A172 (cell line): ENCODE data around the gene PTPN4. TPM values are rescaled to one million over a fixed set of nuclear protein-coding genes. Genes with fewer than 3 reads are reported as not detected.
"Not testable (repeated sequence)": the region's sequence is repeated elsewhere in the genome, so short reads cannot be mapped to it uniquely, and the experiment has no call there.

Experiments used
- DNase-seq: peaks from one replicate; pipeline ENCODE4 v3.0.0-alpha.2; 2015; ENCODE audit warnings: low spot score
- total RNA-seq: library from RNA; depleted of rRNA; stranded (reverse); fragments of >200 nt; shearing (Covaris generic); gene quantifications from 2 replicates; pipeline ENCODE4 v1.2.3, GENCODE V29; 2014

PTPN4 gene
- total RNA-seq, 1 experiment from 2014 or later, result 33.0 TPM

DNA sequence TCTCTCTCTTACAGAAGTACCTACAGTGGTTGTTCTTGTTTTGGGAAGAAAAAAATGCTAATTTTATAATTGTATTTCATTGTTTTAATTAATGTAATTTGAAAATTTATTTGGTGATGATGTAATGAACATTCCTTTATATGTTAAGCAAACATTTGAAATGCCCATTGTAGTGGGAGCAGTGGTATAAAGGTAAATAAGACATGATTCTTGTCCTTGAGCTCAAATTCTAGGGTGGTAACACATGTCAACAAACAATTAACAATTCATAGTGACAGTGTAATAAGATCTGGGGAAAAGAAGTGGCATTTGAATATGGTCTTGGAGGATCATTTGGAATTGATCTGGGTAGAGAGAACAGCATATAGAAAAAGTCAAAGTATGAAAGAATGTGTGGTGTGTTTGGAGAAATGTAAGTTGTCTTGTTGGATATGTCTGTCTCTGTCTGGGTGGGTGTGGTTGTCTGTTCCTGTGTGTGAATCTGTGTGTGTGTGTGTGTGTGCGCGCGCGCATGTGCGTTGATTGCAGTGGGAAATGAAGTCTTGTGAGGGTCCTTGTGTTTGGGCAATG, 5.8 kb downstream of the PTPN4 start:
- DNase-seq, result no peak

DNA sequence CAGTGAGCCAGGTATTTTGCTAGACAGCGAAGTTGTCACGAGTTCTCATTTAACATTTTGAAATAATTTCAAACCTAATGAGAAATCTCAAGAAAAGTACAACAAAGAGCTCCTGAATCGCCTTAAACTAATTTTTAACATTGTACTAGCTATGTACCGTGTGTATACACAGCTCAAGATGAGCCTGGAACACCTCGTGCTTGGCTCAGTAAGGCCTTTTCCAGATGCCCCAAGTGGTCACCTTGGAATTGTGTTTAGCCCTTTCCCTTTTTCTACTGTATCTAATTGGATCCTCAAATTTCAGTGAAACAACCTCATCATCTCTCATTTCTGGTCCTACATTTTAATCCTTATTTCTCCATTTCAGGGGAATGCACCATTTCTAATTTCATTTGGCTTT, 7.2 kb downstream of the PTPN4 start:
- no peak for DNase-seq

DNA sequence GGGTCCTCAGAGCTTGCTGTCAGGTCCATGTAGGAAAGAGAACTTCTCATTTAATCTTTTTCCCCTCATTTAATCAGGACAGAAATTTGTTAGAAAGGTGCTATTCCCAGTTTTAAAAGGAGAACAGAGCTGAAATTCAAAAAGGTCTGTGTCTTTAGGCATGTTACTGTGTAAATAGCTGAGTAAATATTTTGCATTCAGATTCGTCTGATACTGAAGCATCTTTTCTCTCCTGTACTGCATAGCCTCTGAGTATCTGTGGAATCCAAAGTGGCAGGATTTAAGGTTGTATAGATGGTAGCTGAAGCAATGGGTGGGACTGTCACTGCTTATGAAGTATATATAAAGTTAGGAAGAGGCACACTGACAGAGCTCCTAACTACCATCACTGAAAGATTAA, 9.0 kb downstream of the PTPN4 start:
- no peak for DNase-seq

DNA sequence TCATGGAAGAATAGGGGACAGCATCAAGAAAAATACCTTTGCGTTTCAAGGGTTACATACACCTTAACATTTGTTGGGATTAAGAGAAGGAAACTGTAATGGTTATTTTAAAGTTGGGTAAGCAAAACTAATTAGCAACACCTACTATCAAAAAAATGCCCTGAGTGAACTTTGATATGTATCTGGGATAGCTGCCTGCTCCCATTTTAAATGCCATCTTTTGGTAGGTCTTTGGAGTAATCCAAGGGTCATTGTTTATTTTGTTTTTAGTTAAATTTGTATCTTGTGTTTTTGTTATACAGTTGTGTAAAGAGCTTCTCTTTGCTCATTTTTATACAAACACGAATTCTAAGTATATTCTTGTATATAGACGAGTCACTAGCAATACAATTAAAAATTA, 9.9 kb downstream of the PTPN4 start:
- no peak for DNase-seq

DNA sequence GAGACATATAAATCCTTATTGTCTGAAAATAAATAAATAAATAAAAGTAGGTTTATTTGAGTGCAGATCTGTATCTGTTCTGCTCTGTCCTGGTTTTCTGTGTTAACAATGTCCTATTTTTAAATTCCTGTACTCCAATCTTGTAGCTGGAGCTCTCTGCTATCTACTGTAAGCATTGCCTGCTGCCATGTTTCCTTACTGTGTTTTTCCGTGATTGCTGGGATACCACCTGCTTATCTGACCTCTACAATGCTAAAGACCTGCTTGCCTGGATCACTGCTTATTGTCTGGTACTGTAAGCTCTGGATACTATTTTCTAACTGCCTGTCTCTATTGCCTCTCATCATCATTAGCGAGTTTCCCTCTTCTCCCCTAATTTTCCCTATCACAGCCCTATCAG, 11.6 kb downstream of the PTPN4 start:
- DNase-seq, result no peak

DNA sequence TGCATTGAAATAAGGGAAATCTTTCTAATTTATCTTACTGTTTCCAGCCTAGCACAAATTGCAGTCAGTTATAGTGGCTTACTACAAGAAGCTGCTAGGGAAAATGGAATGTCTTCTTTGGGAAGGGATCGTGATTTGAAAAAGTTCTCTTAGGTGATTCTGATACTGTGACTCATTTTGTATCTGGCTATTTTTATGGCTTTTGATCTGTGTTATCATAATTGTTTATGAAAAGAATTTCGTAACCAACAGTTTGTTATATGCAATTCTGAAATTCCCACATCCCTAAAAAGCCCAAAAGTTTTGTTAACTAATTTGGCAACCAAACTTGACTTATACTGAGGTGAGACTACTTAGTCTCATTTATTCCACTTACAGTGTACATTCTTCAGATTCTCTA, 12.4 kb downstream of the PTPN4 start:
- no peak for DNase-seq

DNA sequence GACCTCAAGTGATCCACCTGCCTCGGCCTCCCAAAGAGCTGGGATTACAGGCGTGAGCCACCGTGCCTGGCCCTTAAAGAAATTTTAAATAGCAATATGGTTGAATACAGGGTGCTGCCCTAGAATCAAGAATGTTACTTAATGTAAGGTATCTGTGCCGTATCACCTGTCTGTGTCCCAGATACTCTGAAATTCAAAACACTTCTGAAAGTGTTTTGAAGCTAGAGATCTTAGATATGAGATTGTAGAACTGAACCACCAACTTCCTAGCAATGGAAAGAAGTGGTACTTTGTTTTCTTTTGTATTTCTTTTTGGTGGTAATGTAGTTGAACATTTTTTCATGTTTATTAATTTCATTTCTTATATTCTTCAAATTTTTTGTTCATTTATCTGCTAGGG, 13.0 kb downstream of the PTPN4 start:
- no peak for DNase-seq

DNA sequence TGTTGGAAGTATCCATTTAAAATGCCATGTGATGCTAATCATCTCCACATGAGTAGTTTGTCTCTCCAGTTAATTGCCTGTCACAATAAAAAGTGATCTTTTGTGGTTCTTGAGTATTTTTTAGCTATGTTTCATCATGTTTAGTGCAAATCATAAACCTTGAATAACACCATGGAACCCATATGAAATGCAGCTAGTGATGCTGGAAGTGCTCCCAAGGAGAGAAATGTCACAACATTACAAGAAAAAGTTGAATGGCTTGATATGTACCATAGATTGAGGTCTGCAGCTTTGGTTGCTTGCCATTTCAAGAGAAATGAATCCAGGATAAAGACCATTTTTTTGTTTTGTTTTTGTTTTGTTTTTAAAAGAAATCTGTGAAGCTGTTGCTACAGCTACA, 14.3 kb downstream of the PTPN4 start:
- DNase-seq, result no peak

DNA sequence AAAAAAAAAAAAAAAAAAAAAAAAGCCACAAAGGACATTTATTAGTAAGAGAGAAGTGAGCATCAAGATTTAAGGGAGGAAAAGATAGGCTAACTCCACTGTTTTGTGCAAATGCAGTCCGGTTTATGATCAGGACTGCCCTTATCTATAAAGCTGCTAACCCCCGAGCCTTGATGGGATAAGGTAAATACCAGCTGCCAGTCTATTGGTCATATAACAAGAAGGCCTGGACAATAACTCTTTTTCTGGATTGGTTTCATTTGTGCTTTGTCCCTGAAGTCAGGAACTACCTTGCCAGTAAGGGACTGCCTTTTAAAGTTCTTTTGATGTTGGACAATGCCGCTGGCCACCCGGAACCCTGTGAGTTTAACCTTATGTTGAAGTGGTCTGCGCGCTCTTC, 15.4 kb downstream of the PTPN4 start:
- DNase-seq, result no peak

DNA sequence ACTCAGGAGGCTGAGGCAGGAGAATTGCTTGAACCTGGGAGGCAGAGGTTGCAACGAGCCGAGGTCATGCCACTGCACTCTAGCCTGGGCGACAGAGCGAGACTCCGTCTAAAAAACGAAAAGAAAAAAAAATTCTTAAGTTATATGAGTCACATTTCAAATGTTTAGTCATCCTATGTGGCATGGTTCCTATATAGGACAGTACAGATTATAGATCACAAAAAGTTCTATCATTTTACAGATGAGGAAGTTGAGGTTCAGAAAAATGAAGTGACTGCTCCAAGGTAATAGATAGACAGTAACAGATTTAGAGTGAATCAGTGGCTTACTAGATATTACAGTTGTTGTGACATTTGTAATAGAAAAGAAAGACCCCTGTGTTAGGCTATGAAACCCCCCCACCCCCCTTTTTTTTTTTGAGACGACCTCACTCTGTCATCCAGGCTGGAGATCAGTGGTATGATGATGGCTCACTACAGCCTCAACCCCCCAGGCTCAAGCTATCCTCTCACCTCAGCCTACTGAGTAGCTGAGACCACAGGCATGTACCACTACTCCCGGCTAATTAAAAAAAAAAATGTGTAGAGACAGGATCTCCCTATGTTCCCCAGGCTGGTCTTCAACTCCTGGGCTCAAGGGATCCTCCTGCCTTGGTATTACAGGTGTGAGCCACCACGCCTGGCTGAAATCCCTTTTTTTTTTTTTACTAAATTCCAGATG, 22.7 kb downstream of the PTPN4 start:
- no peak for DNase-seq

DNA sequence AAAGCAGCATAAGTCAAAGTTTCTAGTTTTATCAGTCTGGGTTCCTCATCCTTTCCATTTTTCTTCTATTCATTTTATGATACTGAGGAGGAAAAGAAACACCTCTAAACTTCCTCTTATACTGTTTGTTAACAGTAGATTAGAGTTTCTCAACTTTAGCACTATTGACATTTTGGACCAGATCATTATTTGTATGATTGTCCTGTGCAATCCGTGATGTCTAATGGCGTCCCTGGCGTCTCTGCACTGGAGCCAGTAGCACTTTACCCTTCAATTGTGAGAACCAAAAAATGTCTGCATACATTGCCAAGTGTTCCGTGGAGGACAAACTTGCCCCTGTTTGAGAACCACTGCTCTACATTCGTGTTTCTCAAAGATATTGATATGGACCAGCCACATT, 25.2 kb downstream of the PTPN4 start:
- DNase-seq, result no peak

DNA sequence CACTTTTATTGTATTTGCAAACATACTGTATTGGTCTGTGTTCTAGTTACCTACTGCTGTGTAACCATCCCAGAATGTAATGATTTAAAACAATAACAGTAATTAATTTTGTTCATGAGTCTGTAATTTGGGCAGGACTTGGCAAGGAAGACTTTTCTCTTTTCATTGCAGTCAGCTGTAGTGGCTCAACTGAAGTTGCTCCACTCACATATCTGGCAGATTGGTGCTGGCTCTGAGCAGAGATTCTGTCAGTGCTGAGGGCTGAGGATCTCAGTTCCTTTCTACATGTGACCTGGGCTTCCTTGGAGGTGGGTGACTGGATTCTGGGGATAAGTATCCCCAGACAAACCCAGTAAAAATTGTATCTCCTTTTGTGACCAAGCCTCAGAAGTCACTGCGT, 26.6 kb downstream of the PTPN4 start:
- DNase-seq, result no peak

DNA sequence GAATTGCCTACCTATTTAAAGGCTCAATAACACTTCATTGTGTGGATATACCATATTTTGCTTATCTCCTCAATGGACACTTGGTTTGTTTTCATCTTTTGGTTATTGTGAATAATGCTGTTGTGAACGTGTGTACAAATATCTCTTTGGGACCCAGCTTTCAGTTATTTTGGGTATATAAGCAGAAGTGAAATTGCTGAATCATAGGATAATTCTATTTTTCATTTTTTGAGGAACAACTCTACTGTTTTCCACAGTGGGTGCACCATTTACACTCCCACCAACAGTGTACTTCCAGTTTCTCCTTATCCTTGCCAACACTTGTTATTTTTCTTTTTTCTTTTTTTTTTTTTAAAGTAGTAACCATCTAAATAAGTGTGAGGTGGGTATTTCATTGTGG, 29.0 kb downstream of the PTPN4 start:
- DNase-seq, result no peak

DNA sequence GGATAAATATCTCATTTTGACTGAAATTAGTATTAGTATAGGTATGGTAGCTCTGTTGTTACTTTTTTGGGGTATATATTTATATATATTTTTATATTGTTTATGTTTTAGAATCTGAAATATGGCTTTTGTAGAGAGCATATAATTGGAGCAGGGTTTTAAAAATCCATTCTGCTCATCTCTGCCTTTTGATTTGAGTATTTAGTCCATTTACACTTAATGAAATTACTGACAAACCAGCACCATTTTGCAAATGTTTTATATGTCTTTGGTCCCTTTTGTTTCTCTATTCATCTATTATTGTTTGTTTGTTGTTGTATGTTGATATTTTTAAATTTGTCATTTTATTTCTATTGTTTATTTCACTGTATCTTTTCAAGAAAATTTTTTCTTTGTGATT, 30.7 kb downstream of the PTPN4 start:
- no peak for DNase-seq

DNA sequence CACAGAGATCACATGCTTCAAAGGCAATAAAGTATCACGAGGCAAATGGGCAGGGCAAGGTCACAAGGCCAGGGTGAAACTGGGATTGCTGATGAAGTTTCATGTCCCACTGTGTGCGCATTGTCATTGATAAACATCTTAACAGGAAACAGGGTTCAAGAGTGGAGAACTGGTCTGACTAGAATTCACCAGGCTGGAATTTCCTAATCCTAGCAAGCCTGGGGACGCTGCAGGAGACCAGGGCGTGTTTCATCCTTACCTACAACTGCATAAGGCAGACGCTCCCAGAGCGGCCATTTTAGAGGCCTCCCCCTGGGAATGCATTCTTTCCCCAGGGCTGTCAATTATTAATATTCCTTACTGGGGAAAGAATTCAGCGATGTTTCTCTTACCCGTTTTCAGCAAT, 33.2 kb downstream of the PTPN4 start:
- no peak for DNase-seq

DNA sequence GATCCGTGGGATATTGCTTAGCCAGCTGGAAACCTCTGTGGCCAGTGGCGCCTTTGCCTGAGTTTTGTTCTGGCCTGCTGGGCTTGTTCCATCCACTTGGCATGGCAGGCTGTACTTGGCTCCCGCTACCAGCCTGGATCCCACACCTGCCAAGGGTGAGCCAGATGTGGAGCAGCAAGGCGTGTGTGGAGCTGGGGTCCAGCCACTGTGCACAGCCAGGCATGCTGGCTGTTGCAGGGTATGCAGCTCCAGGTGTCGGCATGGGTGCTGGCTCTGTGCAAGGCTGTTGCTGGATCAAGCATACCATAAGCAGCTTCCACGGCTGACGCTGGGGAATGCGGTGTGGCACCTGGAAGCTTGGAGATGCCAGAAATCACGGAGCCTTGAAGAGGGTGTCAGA, 34.5 kb downstream of the PTPN4 start:
- DNase-seq, result no peak

DNA sequence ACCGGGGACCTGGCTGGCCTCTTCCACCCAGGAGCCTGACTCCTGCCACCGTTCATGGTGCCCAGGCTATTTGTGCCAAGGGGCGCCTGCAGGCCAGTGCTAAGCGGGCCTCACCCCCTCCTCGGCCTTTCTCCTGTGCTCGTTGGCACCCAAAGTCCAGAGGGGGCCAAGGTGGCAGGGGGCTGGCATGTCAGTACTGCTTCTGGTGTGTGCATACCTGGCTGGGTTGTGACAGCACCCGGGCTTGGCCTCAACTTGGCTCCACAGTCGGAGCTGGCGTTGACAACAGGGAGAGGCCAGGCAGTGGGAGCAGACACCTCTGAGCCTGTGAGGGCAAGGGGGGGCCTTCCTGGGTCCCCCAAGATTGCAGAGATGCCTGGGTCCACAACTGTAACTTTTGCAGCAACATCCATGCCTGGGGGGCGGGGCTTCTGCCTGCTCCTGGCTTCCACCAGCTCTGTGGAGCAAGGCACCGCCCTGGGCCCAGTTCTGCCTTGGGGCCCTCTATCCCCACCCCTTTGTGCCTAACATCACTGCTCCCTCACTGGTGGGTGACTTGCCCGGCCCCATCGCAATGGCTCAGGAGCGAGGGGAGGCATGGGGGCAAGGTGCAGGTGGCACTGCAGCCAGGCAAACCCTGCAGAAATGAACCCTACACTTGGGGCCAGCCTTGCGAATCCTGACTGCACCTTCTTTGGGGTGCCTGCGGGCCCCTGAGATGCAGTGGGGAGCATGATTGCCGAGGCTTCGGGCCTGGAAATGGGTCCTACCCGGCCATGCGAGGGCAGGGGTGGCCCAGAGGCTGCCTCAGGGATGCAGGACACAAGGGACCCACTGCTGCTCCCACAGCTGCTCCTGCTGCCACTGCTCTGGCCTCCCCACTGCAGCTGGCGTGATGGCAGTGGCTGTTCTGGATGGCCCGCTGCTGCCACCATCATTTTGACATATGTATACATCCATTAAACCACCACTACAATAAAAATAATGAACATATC, 35.9 kb downstream of the PTPN4 start:
- no peak for DNase-seq

DNA sequence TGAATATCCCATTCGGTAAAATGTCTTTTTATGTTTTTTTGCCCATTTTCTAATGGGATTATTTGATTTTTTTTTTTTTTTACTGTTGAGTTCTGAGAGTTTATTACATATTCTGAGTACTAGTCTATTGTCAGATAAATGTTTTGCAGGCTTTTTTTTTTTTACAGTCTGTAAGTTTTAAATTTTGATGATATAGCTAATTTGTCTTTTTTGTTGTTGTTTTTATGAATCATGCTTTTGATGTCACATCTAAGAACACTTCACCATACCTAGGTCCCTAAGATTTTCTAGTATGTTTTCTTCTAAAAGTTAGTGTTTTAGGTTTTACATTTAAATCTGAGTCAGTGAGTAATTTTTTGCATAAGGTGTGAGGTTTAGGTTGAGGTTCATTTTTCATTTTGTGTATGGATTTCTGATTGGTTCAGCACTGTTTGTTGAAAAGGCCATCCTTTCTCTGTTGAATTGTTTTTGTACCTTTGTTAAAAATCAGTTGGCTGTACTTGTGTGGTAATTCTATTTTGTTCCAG, 40.7 kb downstream of the PTPN4 start:
- no peak for DNase-seq

DNA sequence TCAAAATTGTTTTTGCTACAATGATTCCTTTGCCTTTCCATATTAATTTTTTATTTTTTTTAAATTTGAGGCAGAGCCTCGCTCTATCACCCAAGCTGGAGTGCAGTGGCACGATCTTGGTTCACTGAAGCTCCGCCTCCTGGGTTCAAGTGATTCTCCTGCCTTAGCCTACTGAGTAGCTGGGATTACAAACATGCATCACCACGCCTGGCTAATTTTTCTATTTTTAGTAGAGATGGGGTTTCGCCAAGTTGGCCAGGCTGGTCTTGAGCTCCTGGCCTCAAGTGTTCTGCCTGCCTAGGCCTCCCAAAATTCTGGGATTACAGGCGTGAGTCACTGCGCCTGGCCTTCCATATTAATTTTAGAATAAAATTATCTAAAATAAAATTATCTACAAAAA, 41.3 kb downstream of the PTPN4 start:
- no peak for DNase-seq

DNA sequence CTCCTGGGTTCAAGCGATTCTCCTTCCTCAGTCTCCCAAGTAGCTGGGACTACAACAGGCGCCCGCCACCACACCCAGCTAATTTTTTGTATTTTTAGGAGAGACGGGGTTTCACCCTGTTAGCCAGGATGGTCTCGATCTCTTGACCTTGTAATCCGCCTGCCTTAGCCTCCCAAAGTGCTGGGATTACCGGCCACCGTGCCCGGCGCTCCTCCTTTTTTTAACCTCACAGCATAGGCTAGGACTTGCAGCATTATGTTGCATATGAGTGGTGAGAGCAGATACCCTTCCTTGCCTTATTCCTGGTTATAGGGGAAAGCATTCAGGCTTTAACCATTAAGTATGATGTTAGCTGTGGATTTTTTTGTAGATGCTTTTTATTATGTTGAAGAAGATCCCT, 42.3 kb downstream of the PTPN4 start:
- DNase-seq, result not testable (repeated sequence)

DNA sequence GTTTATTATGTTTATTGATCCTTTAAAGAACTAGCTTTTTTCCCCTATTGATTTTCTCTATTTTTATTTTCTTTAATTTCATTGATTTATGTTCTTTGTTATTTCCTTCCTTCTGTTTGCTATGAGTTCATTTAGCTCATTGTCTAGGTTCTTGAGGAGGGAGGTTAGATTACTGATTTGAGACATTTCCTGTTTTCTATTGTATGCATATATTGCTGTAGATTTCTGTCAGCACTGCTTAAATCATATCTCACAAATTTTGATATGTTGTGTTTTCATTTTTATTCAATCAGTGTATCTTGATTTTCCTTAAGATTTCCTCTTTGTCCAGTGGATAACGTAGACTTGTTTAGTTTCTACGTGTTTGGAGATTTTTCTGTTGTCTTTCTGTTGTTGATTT, 43.4 kb downstream of the PTPN4 start:
- DNase-seq, result no peak

DNA sequence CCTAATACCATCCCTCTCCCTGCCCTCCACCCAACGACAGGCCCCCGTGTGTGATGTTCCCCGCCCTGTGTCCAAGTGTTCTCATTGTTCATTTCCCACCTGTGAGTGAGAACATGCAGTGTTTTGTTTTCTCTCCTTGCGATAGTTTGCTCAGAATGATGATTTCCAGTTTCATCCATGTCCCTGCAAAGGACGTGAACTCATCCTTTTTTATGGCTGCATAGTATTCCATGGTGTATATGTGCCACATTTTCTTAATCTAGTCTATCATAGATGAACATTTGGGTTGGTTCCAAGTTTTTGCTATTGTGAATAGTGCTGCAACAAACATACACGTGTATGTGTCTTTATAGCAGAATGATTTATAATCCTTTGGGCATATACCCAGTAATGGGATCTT, 44.7 kb downstream of the PTPN4 start:
- DNase-seq, result not testable (repeated sequence)
